B cell (primary cell): ENCODE results near the gene MATN1. TPM values are rescaled to one million over a fixed set of nuclear protein-coding genes. Genes with fewer than 3 reads are reported as not detected.

ENCODE experiments used
- ATAC-seq: fragments of 200-7000 bp; cut with Tn5 transposase; one replicate; pipeline ENCODE4 v1.10.0; 2021; ENCODE audit warnings: low read depth, mild to moderate bottlenecking, moderate number of reproducible peaks, moderate library complexity
- CTCF ChIA-PET: fragments of 350-600 bp; sonication (Branson Sonifier 250); formaldehyde crosslinking; loops from one replicate; lab custom pipeline; 2021; ENCODE audit warnings: antibody characterized with exemption, inconsistent platforms; lab: Charles Lee
- POLR2A ChIA-PET: fragments of 350-600 bp; sonication (Branson Sonifier 250); formaldehyde crosslinking; loops from one replicate; lab custom pipeline; 2021; ENCODE audit warnings: antibody characterized with exemption; lab: Charles Lee
- DNase-seq: peaks from one replicate; pipeline ENCODE4 v3.0.0; 2013
- H2AFZ ChIP-seq: 2 replicates; pipeline ENCODE4 v1.6.1; 2012; ENCODE audit warnings: mild to moderate bottlenecking, low read depth, low read length; ENCODE audit not compliant: insufficient read depth, poor library complexity, severe bottlenecking
- H3K27ac ChIP-seq, 2 donors: 1 replicate in 1 of 2; 2 replicates in 1 of 2; pipeline ENCODE4 v1.5.1; 2012 to 2013; ENCODE audit warnings: low read length in 2 of 2, mild to moderate bottlenecking in 2 of 2, moderate library complexity in 1 of 2
- H3K27me3 ChIP-seq, 4 experiments: fragments of 200-600 bp in 1 of 4; sonication (generic) in 1 of 4; replicated peaks in 1 of 4; 1 replicate in 2 of 4; 2 replicates in 2 of 4; pipeline versions ENCODE4 v1.6.1 to v1.7.0; 2013 to 2016; ENCODE audit warnings: low read length in 3 of 4, mild to moderate bottlenecking in 2 of 4, mixed read lengths in 1 of 4, moderate library complexity in 1 of 4; ENCODE audit not compliant: insufficient read depth in 4 of 4, control insufficient read depth in 3 of 4; ENCODE audit errors: control extremely low read depth in 1 of 4
- H3K36me3 ChIP-seq, 2 experiments: replicated peaks in 1 of 2; 1 replicate in 1 of 2; 2 replicates in 1 of 2; pipeline versions ENCODE4 v1.6.1 to v1.7.1; 2013; ENCODE audit warnings: low read length in 1 of 2; ENCODE audit not compliant: insufficient read depth in 2 of 2, control insufficient read depth in 1 of 2; ENCODE audit errors: control extremely low read depth in 1 of 2, extremely low read depth in 1 of 2
- H3K4me1 ChIP-seq, 2 donors: fragments of 200-600 bp in 1 of 2; sonication (generic) in 1 of 2; 1 replicate in 1 of 2; 2 replicates in 1 of 2; pipeline versions ENCODE4 v1.5.1 to v1.6.1; 2013 to 2017; ENCODE audit warnings: low read length in 2 of 2; ENCODE audit not compliant: control insufficient read depth in 2 of 2, insufficient read depth in 2 of 2
- H3K4me2 ChIP-seq: replicated peaks from 2 replicates; pipeline ENCODE3; 2012; ENCODE audit warnings: mild to moderate bottlenecking, low read depth, low read length; ENCODE audit not compliant: poor library complexity, severe bottlenecking
- H3K4me3 ChIP-seq, 5 experiments: fragments of 200-600 bp in 1 of 5; sonication (generic) in 1 of 5; 1 replicate in 3 of 5; 2 replicates in 2 of 5; pipeline versions ENCODE4 v1.5.1 to v1.7.0; 2011 to 2016; ENCODE audit warnings: low read length in 4 of 5, mild to moderate bottlenecking in 4 of 5, low read depth in 2 of 5, control low read depth in 1 of 5, moderate library complexity in 1 of 5; ENCODE audit not compliant: insufficient read depth in 1 of 5; ENCODE audit errors: control extremely low read depth in 1 of 5, extremely low read depth in 1 of 5
- H3K79me2 ChIP-seq: fragments of 200-600 bp; sonication (generic); one replicate; pipeline ENCODE4 v1.6.0; 2016; ENCODE audit warnings: low read length; ENCODE audit not compliant: control insufficient read depth, insufficient read depth
- H3K9ac ChIP-seq: fragments of 200-600 bp; sonication (generic); 2 replicates; pipeline ENCODE4 v1.6.1; 2017; ENCODE audit warnings: mild to moderate bottlenecking, low read length, moderate library complexity
- H3K9me3 ChIP-seq, 3 donors: one replicate each; pipeline versions ENCODE4 v1.6.1 to v1.7.1; 2013; ENCODE audit warnings: low read length in 2 of 3; ENCODE audit not compliant: control insufficient read depth in 2 of 3, insufficient read depth in 1 of 3; ENCODE audit errors: control extremely low read depth in 1 of 3
- H4K20me1 ChIP-seq: 2 replicates; pipeline ENCODE4 v1.6.0; 2012; ENCODE audit warnings: mild to moderate bottlenecking, low read length; ENCODE audit not compliant: insufficient read depth, control insufficient read depth, poor library complexity, severe bottlenecking
- H3K27ac Mint-ChIP-seq: one replicate; pipeline ENCODE4 v1.8.0; 2021; ENCODE audit warnings: mixed read lengths
- H3K27me3 Mint-ChIP-seq: one replicate; pipeline ENCODE4 v1.8.0; 2021; ENCODE audit warnings: mixed read lengths
- H3K4me1 Mint-ChIP-seq: one replicate; pipeline ENCODE4 v1.8.0; 2021; ENCODE audit warnings: mixed read lengths
- H3K4me3 Mint-ChIP-seq: one replicate; pipeline ENCODE4 v1.8.0; 2021; ENCODE audit warnings: mixed read lengths
- H3K9me3 Mint-ChIP-seq: one replicate; pipeline ENCODE4 v1.8.0; 2022; ENCODE audit warnings: mixed read lengths; ENCODE audit not compliant: insufficient read depth
- EZH2 ChIP-seq: IDR thresholded peaks from 2 replicates; pipeline ENCODE4 v1.6.1; 2012; ENCODE audit warnings: borderline replicate concordance, low read depth, mild to moderate bottlenecking, moderate library complexity, low read length; ENCODE audit not compliant: insufficient read depth, poor library complexity, severe bottlenecking
- WGBS: methylation state at CpG from one replicate; pipeline ENCODE4 v1.1.5; 2013; ENCODE audit warnings: missing lambda C conversion rate; ENCODE audit not compliant: insufficient coverage; 5-methylcytosine and 5-hydroxymethylcytosine counted together
- intact Hi-C: fragments of 100-400 bp; cut with micrococcal nuclease; formaldehyde crosslinking; loops from one replicate; pipeline ENCODE4 v1.10.0; 2022
- polyA plus RNA-seq: library from polyadenylated mRNA; depleted of rRNA; stranded (reverse); fragments of >200 nt; gene quantifications from 2 replicates; pipeline ENCODE4 v1.2.3, GENCODE V29; 2012
- total RNA-seq, 2 donors: library from RNA; stranded (reverse); fragments of 120-200 nt in 1 of 2; gene quantifications; 1 replicate in 1 of 2; 2 replicates in 1 of 2; pipeline versions ENCODE4 v1.2.3 to v1.2.4, GENCODE V29; 2013 to 2022
- TF ChIP-seq, protein P1 (sequence below): fragments of 200-600 bp; IDR thresholded peaks from one replicate; pipeline ENCODE4 v1.8.0; 2022; ENCODE audit warnings: antibody characterized with exemption, mild to moderate bottlenecking

MATN1 gene
- total and polyA plus RNA-seq, 2 donors (not counting 1 experiment from before 2014, with no cell fraction given), result 2.5 to 3.2 TPM

DNA sequence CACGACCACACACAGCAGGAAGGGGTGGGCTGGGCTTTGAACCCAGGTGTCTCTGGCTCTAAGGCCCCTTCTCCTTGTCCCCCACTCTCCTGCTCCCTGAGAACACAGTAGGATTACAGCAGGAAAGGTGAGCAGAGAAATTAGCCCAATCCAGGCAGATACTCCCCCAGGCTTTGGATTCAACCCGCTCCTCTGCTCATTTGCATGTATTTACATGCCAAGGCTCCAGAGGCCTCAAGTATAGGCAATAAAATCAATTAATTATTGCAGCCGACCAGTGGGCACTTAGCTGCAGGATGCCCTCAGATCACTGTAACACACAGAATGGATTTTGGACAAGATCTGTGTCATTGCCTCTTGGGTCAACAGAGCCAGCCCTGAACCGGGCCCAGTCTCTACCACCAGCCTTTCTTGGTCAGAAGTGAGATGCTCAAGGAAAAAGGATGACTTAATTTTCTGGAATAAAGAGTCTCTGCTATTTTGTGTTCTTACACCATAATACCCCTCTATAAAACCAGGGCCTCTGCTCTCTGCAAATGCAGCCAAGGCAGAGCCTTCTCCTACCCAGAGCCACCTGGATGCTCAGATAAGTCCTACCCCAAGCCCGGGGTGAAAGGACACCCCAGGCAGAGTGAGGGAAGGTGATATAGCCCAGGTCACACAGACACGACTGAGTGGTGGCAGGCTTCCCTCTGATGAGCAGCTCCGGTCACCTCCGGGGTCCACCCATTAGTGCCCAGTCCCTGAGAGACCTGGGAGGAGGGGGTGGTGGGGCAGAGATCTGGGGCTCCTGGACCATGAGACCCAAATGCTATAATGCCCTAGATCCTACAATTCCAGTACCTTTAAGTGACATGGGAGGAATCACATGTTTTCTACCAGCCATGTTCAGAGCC is 28.9 kb downstream of the MATN1 start:
- H4K20me1 ChIP-seq, result no peaks in the 10 kb centered on the region
- ATAC-seq (no peak), DNase-seq (no peak)
- 87% methylated on average over 6 of the region's 8 CpGs for WGBS
- no peak overlapping the region for H3K4me2 ChIP-seq
- no peak overlapping the region for H2AFZ ChIP-seq
- no peak overlapping the region for H3K4me3 ChIP-seq
- POLR2A ChIA-PET, result no interaction called here
- Mint-ChIP-seq H3K27me3 (peaks cover 23% of the 10 kb centered on the region), H3K4me3 (no peak overlapping the region), H3K4me1 (no peaks in the 10 kb centered on the region), H3K9me3 (no peaks in the 10 kb centered on the region), H3K27ac (no peak overlapping the region)
- H3K4me1 ChIP-seq, result no peaks in the 10 kb centered on the region
- H3K27me3 ChIP-seq, result peaks cover 0 to 16% (median 1%) of the 10 kb centered on the region in 4 experiments
- intact Hi-C loops, result no loop called here
- no peak for TF ChIP-seq EZH2
- TF ChIP-seq, protein P1, sequence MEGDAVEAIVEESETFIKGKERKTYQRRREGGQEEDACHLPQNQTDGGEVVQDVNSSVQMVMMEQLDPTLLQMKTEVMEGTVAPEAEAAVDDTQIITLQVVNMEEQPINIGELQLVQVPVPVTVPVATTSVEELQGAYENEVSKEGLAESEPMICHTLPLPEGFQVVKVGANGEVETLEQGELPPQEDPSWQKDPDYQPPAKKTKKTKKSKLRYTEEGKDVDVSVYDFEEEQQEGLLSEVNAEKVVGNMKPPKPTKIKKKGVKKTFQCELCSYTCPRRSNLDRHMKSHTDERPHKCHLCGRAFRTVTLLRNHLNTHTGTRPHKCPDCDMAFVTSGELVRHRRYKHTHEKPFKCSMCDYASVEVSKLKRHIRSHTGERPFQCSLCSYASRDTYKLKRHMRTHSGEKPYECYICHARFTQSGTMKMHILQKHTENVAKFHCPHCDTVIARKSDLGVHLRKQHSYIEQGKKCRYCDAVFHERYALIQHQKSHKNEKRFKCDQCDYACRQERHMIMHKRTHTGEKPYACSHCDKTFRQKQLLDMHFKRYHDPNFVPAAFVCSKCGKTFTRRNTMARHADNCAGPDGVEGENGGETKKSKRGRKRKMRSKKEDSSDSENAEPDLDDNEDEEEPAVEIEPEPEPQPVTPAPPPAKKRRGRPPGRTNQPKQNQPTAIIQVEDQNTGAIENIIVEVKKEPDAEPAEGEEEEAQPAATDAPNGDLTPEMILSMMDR, result no peak
- CTCF ChIA-PET, result no interaction called here
- H3K36me3 ChIP-seq, result no peaks in the 10 kb centered on the region
- no peak overlapping the region for H3K27ac ChIP-seq
- peaks cover 0 to 5% (median 0%) of the 10 kb centered on the region in 3 donors for H3K9me3 ChIP-seq
- H3K9ac ChIP-seq, result no peak overlapping the region
- no peaks in the 10 kb centered on the region for H3K79me2 ChIP-seq

DNA sequence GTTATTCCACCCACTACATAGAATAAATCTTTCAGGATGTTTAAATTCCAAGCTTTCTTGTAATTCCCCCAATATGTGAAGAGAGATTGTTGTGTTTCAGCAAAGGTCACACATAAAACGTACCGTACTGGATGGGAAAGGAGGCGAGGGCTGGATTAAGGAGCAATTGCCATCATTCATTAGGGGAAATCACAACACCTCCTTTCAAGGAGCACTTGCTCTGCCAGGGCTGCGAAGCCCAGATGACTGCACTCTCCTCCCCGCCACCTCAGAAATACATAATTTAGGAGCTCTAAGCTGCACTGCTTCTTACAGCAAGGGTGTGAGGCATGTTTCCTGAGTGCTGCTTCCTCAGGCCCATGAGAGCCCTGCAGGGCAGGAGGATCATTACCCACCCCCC is 29.6 kb downstream of the MATN1 start:
- peaks cover 27% of the 10 kb centered on the region for H3K27me3 Mint-ChIP-seq
- peaks cover 0 to 16% (median 1%) of the 10 kb centered on the region in 4 experiments for H3K27me3 ChIP-seq
- no peak overlapping the region for H3K4me3 ChIP-seq
- H3K27ac ChIP-seq, result no peak overlapping the region
- H3K79me2 ChIP-seq, result no peaks in the 10 kb centered on the region
- H2AFZ ChIP-seq, result no peak overlapping the region
- H3K4me1 Mint-ChIP-seq, result no peaks in the 10 kb centered on the region
- ATAC-seq, result no peak
- no peaks in the 10 kb centered on the region for H3K9me3 Mint-ChIP-seq
- WGBS, result 84% methylated on average over 4 of the region's 5 CpGs
- no peaks in the 10 kb centered on the region for H3K4me1 ChIP-seq
- H4K20me1 ChIP-seq, result no peaks in the 10 kb centered on the region
- TF ChIP-seq, protein P1, result no peak
- TF ChIP-seq EZH2, result no peak
- no peak overlapping the region for H3K4me2 ChIP-seq
- ChIA-PET POLR2A (no interaction called here), CTCF (no interaction called here)
- no peak overlapping the region for H3K27ac Mint-ChIP-seq
- H3K9ac ChIP-seq, result no peak overlapping the region
- intact Hi-C loops, result no loop called here
- H3K9me3 ChIP-seq, result peaks cover 0 to 5% (median 0%) of the 10 kb centered on the region in 3 donors
- H3K36me3 ChIP-seq, result no peaks in the 10 kb centered on the region
- H3K4me3 Mint-ChIP-seq, result no peak overlapping the region
- DNase-seq, result no peak
